Placental epithelial cell (primary cell): ENCODE data around the gene ZNF37A. TPM values are rescaled to one million over a fixed set of nuclear protein-coding genes. Genes with fewer than 3 reads are reported as not detected.

Experiments used
- small RNA-seq: library from RNA; depleted of rRNA; stranded (forward); fragments of <200 nt; gene quantifications from one replicate; pipeline ENCODE3, GENCODE V24; 2012
- total RNA-seq: library from RNA; depleted of rRNA; stranded (reverse); fragments of >200 nt; gene quantifications from 2 replicates; pipeline ENCODE4 v1.2.3, GENCODE V29; 2012

The ZNF37A gene
- 7.5 TPM in 2 replicates for total RNA-seq

DNA sequence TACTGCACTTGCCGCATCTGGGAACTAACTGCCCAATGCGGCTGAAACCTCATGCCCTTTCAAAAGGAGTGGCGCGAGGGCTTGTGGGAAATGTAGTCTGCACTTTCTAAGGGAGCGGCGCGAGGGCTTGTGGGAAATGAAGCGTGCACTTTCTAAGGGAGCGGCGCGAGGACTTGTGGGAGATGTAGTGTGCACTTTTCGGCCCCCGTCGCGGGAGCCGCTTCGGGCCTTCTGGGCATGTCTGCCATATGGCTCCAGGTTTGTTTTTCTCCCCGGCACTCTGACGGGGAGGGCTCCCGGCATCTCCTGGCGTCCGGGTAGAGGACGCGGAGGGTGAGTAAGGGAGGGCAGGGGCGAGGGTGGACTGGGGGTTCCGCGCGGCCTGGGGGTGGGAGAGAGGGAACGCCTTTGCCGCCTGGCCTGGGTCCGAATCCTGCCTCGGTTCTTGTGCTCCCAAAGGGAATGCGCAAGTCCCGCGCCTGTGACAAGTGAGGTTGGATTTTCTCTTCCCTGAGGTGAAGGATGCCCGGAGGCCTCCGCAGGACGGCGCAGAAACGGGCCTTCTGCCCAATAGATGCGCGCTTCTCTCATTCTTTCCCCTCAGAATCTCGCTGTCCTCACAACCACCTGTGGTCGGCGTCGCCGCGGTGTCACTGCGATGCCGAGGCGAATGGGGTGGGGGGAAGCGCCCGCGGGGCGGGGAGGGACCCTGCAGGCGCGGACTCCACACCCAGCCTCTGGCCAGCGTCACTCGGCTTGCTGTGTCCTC lies at the start of gene ZNF37A:
ZNF37A (plus strand) TSS at position 180 of the 769 bp plus-strand sequence. CDS start 2,281 bp downstream, outside the sequence.

Small RNA genes lying within 50 kb of the gene (small RNA-seq; reads per million reads assigned to genes)
- gene AL117339.2 = not detected
- gene AL161931.1 = not detected
- not detected for gene FXYD6P2

Other genes with a start within 250 kb of the ZNF37A start
- gene ZNF248, start 236.7 kb upstream of the ZNF37A start, total RNA-seq = 5.7 and 13.7 TPM in 2 replicates
- 2.7 and 3.5 TPM in 2 replicates for gene ZNF25, start 117.7 kb upstream of the ZNF37A start, total RNA-seq
- gene ZNF33A, start 83.7 kb upstream of the ZNF37A start, total RNA-seq = 23.9 and 24.6 TPM in 2 replicates